Smooth muscle cell of bladder (primary cell): ENCODE data around the gene SYNGR4. TPM values are rescaled to one million over a fixed set of nuclear protein-coding genes. Genes with fewer than 3 reads are reported as not detected.

ENCODE experiments used
- total RNA-seq: library from RNA; depleted of rRNA; stranded (reverse); fragments of >200 nt; gene quantifications from 2 replicates; pipeline ENCODE4 v1.2.3, GENCODE V29; 2014

The SYNGR4 gene
- total RNA-seq = not detected in 2 replicates

GRCh38 chr19:48363810-48364597 is at the start of gene SYNGR4, which contains the start of gene TMEM143:
Gene SYNGR4 (plus strand): TSS chr19:48364367. CDS start chr19:48365843, 1,476 bp downstream.
Gene TMEM143 (minus strand): TSS chr19:48363940. CDS start chr19:48363920, 20 bp downstream.

GRCh38 chr19:48325265-48325910 is 38.8 kb upstream of the SYNGR4 start, which contains the start of gene EMP3:
Gene EMP3 (plus strand): TSS chr19:48325552. CDS start chr19:48326845, 1,293 bp downstream.

GRCh38 chr19:48391100-48392005 is 27.2 kb downstream of the SYNGR4 start, which contains the start of gene KDELR1:
Gene KDELR1 (minus strand): TSS chr19:48391551. CDS start chr19:48391358, 193 bp downstream.

GRCh38 chr19:48393559-48394330 is 29.6 kb downstream of the SYNGR4 start, which contains the start of gene GRIN2D:
Gene GRIN2D (plus strand): TSS chr19:48393668. CDS start chr19:48398393, 4,725 bp downstream.

Other genes starting within 250 kb of the SYNGR4 start
- 5.4 and 6.8 TPM in 2 replicates for gene LIG1, start 194.0 kb upstream of the SYNGR4 start, total RNA-seq
- gene ZSWIM9, start 193.7 kb upstream of the SYNGR4 start, total RNA-seq = 1.00 and 1.4 TPM in 2 replicates
- gene CARD8, start 108.5 kb upstream of the SYNGR4 start, total RNA-seq = 10.0 and 10.5 TPM in 2 replicates
- 0.14 TPM in 1 of 2 replicates, not detected in the other for gene ZNF114, start 94.3 kb upstream of the SYNGR4 start, total RNA-seq
- gene EMP3, start 38.8 kb upstream of the SYNGR4 start, total RNA-seq = 130 and 140 TPM in 2 replicates
- 2.8 and 3.5 TPM in 2 replicates for gene TMEM143, start 427 bp upstream of the SYNGR4 start, total RNA-seq
- 54.3 and 70.8 TPM in 2 replicates for gene KDELR1, start 27.2 kb downstream of the SYNGR4 start, total RNA-seq
- gene GRIN2D, start 29.3 kb downstream of the SYNGR4 start, total RNA-seq = 0.18 and 0.28 TPM in 2 replicates
- gene GRWD1, start 81.6 kb downstream of the SYNGR4 start, total RNA-seq = 11.0 and 19.2 TPM in 2 replicates
- 0.28 and 0.46 TPM in 2 replicates for gene KCNJ14, start 91.2 kb downstream of the SYNGR4 start, total RNA-seq
- 23.8 and 29.7 TPM in 2 replicates for gene CYTH2, start 105.0 kb downstream of the SYNGR4 start, total RNA-seq
- gene LMTK3, start 147.5 kb downstream of the SYNGR4 start, total RNA-seq = 0.09 and 0.14 TPM in 2 replicates
- 0.09 and 0.28 TPM in 2 replicates for gene SULT2B1, start 187.8 kb downstream of the SYNGR4 start, total RNA-seq
- 0.14 TPM in 1 of 2 replicates, not detected in the other for gene SPACA4, start 242.4 kb downstream of the SYNGR4 start, total RNA-seq